Liver (tissue), 9 donors: ENCODE data around the gene ABCC5. TPM values are rescaled to one million over a fixed set of nuclear protein-coding genes. Genes with fewer than 3 reads are reported as not detected.
"Not testable (repeated sequence)": the region's sequence is repeated elsewhere in the genome, so short reads cannot be mapped to it uniquely, and the experiment has no call there.

Source experiments
- DNase-seq: peaks from one replicate; pipeline ENCODE4 v3.0.0-alpha.2; 2017; ENCODE audit warnings: low spot score
- H3K27ac ChIP-seq, 2 donors: one replicate each; pipeline ENCODE4 v1.7.0; 2013; ENCODE audit warnings: inconsistent platforms in 2 of 2, low read length in 2 of 2, control low read depth in 1 of 2, low read depth in 1 of 2, mild to moderate bottlenecking in 1 of 2
- H3K27me3 ChIP-seq, 4 donors: one replicate each; pipeline versions ENCODE4 v1.6.1 to v1.7.0; 2013; ENCODE audit warnings: low read length in 3 of 4, inconsistent platforms in 1 of 4, mild to moderate bottlenecking in 1 of 4, moderate library complexity in 1 of 4; ENCODE audit not compliant: control insufficient read depth in 4 of 4, insufficient read depth in 4 of 4
- H3K36me3 ChIP-seq, 4 donors: one replicate each; pipeline versions ENCODE4 v1.6.1 to v1.7.0; 2013; ENCODE audit warnings: low read length in 3 of 4, mild to moderate bottlenecking in 3 of 4, low read depth in 1 of 4, moderate library complexity in 1 of 4; ENCODE audit not compliant: control insufficient read depth in 4 of 4, insufficient read depth in 3 of 4
- H3K4me1 ChIP-seq, 4 donors: one replicate each; pipeline versions ENCODE4 v1.6.1 to v1.7.0; 2013; ENCODE audit warnings: low read length in 3 of 4, mild to moderate bottlenecking in 3 of 4, moderate library complexity in 1 of 4; ENCODE audit not compliant: control insufficient read depth in 4 of 4, insufficient read depth in 4 of 4
- H3K4me3 ChIP-seq, 3 donors: one replicate each; pipeline versions ENCODE4 v1.6.1 to v1.7.0; 2013; ENCODE audit warnings: low read length in 3 of 3, control low read depth in 1 of 3, low read depth in 1 of 3, mild to moderate bottlenecking in 1 of 3
- H3K9ac ChIP-seq, 2 donors: one replicate each; pipeline ENCODE4 v1.7.0; 2013; ENCODE audit warnings: low read length in 2 of 2, mild to moderate bottlenecking in 2 of 2, moderate library complexity in 2 of 2, control low read depth in 1 of 2, low read depth in 1 of 2
- H3K9me3 ChIP-seq, 4 donors: one replicate each; pipeline versions ENCODE4 v1.6.1 to v1.7.0; 2013; ENCODE audit warnings: low read length in 3 of 4; ENCODE audit not compliant: control insufficient read depth in 4 of 4
- EGR1 ChIP-seq, 2 donors: IDR thresholded peaks; 2 replicates each; pipeline ENCODE4 v1.6.1; 2016 to 2018; ENCODE audit warnings: antibody characterized with exemption in 2 of 2, low read depth in 2 of 2
- FOXA1 ChIP-seq: IDR thresholded peaks from 2 replicates; pipeline ENCODE4 v1.6.1; 2016; ENCODE audit warnings: antibody characterized with exemption
- HNF4A ChIP-seq, 2 donors: conservative IDR thresholded peaks; 2 replicates each; pipeline ENCODE4 v1.6.1; 2016; ENCODE audit warnings: antibody characterized with exemption in 2 of 2, mild to moderate bottlenecking in 2 of 2
- HNF4G ChIP-seq: IDR thresholded peaks from 2 replicates; pipeline ENCODE4 v1.6.1; 2016; ENCODE audit warnings: antibody characterized with exemption
- MAX ChIP-seq: IDR thresholded peaks from 2 replicates; pipeline ENCODE4 v1.6.1; 2016; ENCODE audit warnings: antibody characterized with exemption
- NR2F2 ChIP-seq: IDR thresholded peaks from 2 replicates; pipeline ENCODE4 v1.6.1; 2016; ENCODE audit warnings: antibody characterized with exemption
- RAD21 ChIP-seq, 2 donors: IDR thresholded peaks; 2 replicates each; pipeline ENCODE4 v1.6.1; 2016; ENCODE audit warnings: antibody characterized with exemption in 2 of 2, mild to moderate bottlenecking in 2 of 2
- RXRA ChIP-seq, 2 donors: IDR thresholded peaks; 2 replicates each; pipeline ENCODE4 v1.6.1; 2017 to 2018; ENCODE audit warnings: antibody characterized with exemption in 2 of 2, mild to moderate bottlenecking in 1 of 2
- SP1 ChIP-seq: IDR thresholded peaks from 2 replicates; pipeline ENCODE4 v1.6.1; 2018; ENCODE audit warnings: antibody characterized with exemption, mild to moderate bottlenecking
- YY1 ChIP-seq: IDR thresholded peaks from 2 replicates; pipeline ENCODE4 v1.6.1; 2016; ENCODE audit warnings: antibody characterized with exemption, mild to moderate bottlenecking
- ZBTB33 ChIP-seq: IDR thresholded peaks from 2 replicates; pipeline ENCODE4 v1.6.1; 2016; ENCODE audit warnings: antibody characterized with exemption
- WGBS: extraction: QIAGEN DNeasy Blood & Tissue Kit; methylation state at CpG from one replicate; pipeline ENCODE4 v1.1.7; 2013; 5-methylcytosine and 5-hydroxymethylcytosine counted together
- polyA plus RNA-seq, 2 donors: library from polyadenylated mRNA; stranded (reverse) in 1 of 2; unstranded in 1 of 2; fragments of 200-250 nt in 1 of 2; fragments of >200 nt in 1 of 2; fragmentation: Nextera tagmentation in 1 of 2; extraction: Ambion mirVana in 1 of 2; gene quantifications; one replicate each; pipeline versions ENCODE4 v1.2.1 to v1.2.3, GENCODE V29; 2013 to 2015
- total RNA-seq, 2 donors: library from RNA; depleted of rRNA; stranded (reverse); fragments of >200 nt; gene quantifications; one replicate each; pipeline ENCODE4 v1.2.3, GENCODE V29; 2014
- TF ChIP-seq, protein P1 (sequence below): fragments of 150-350 bp; IDR thresholded peaks from 2 replicates; pipeline ENCODE4 v1.5.1; 2017; ENCODE audit warnings: improper control_type of control experiment, low read depth, low read length; ENCODE audit not compliant: missing input control
- TF ChIP-seq, protein P2 (sequence below): IDR thresholded peaks from 2 replicates; pipeline ENCODE4 v1.6.1; 2016; ENCODE audit warnings: antibody characterized with exemption, mild to moderate bottlenecking
- donor health status: healthy.
- donor health status: healthy.
- donor health status: healthy.
- donor health status: healthy.
- donor health status: healthy.

Gene ABCC5
- total and polyA plus RNA-seq, 4 donors, result 2.8 to 35.7 (median 8.1) TPM

- DNase-seq, result no peak
- Histone ChIP-seq H3K27ac (no peak overlapping the region), H3K9me3 (no peaks in the 10 kb centered on the region), H3K4me3 (no peak overlapping the region), H3K4me1 (no peaks in the 10 kb centered on the region), H3K9ac (no peak overlapping the region), H3K27me3 (no peaks in the 10 kb centered on the region), H3K36me3 (no peaks in the 10 kb centered on the region)
- WGBS, result 65% methylated on average over 2 of the region's 2 CpGs
- TF ChIP-seq HNF4A (conservative IDR thresholded peaks at IDR 0.05) (no peak), SP1 (no peak), HNF4G (no peak), YY1 (no peak), FOXA1 (no peak), MAX (no peak), EGR1 (IDR thresholded peaks at IDR 0.05; ENCODE audit: low read depth in 2 of 2) (no peak), ZBTB33 (no peak), RXRA (IDR thresholded peaks at IDR 0.05) (no peak), RAD21 (IDR thresholded peaks at IDR 0.05) (no peak), NR2F2 (no peak)
- TF ChIP-seq, protein P1, sequence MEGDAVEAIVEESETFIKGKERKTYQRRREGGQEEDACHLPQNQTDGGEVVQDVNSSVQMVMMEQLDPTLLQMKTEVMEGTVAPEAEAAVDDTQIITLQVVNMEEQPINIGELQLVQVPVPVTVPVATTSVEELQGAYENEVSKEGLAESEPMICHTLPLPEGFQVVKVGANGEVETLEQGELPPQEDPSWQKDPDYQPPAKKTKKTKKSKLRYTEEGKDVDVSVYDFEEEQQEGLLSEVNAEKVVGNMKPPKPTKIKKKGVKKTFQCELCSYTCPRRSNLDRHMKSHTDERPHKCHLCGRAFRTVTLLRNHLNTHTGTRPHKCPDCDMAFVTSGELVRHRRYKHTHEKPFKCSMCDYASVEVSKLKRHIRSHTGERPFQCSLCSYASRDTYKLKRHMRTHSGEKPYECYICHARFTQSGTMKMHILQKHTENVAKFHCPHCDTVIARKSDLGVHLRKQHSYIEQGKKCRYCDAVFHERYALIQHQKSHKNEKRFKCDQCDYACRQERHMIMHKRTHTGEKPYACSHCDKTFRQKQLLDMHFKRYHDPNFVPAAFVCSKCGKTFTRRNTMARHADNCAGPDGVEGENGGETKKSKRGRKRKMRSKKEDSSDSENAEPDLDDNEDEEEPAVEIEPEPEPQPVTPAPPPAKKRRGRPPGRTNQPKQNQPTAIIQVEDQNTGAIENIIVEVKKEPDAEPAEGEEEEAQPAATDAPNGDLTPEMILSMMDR, result no peak
- TF ChIP-seq, protein P2, sequence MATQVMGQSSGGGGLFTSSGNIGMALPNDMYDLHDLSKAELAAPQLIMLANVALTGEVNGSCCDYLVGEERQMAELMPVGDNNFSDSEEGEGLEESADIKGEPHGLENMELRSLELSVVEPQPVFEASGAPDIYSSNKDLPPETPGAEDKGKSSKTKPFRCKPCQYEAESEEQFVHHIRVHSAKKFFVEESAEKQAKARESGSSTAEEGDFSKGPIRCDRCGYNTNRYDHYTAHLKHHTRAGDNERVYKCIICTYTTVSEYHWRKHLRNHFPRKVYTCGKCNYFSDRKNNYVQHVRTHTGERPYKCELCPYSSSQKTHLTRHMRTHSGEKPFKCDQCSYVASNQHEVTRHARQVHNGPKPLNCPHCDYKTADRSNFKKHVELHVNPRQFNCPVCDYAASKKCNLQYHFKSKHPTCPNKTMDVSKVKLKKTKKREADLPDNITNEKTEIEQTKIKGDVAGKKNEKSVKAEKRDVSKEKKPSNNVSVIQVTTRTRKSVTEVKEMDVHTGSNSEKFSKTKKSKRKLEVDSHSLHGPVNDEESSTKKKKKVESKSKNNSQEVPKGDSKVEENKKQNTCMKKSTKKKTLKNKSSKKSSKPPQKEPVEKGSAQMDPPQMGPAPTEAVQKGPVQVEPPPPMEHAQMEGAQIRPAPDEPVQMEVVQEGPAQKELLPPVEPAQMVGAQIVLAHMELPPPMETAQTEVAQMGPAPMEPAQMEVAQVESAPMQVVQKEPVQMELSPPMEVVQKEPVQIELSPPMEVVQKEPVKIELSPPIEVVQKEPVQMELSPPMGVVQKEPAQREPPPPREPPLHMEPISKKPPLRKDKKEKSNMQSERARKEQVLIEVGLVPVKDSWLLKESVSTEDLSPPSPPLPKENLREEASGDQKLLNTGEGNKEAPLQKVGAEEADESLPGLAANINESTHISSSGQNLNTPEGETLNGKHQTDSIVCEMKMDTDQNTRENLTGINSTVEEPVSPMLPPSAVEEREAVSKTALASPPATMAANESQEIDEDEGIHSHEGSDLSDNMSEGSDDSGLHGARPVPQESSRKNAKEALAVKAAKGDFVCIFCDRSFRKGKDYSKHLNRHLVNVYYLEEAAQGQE, result no peak
Measured at GRCh38 chr3:184029443-184029842, 11.8 kb upstream of the ABCC5 start.

GRCh38 chr3:184028275-184028890 is 10.7 kb upstream of the ABCC5 start:
- H3K4me1 ChIP-seq, H3K27me3 ChIP-seq, H3K36me3 ChIP-seq, H3K9me3 ChIP-seq, H3K4me3 ChIP-seq, DNase-seq, H3K9ac ChIP-seq, H3K27ac ChIP-seq: not testable (repeated sequence)
- WGBS, result 94% methylated on average over 1 of the region's 1 CpG

DNA sequence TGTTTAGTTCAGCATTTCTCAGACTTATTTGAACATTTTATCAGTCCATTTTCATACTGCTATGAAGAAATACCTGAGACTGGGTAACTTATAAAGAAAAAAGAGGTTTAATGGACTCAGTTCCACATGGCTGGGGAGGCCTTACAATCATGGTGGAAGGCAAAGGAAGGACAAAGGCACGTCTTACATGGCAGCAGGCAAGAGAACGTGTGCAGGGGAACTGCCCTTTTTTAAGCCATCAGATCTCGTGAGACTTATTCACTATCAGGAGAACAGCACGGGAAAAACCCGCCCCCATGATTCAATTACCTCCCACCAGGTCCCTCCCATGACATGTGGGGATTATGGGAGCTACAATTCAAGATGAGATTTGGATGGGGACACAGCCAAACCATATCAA is 7.6 kb upstream of the ABCC5 start:
- not testable (repeated sequence) for DNase-seq, H3K36me3 ChIP-seq, H3K9me3 ChIP-seq, H3K9ac ChIP-seq, H3K27me3 ChIP-seq, H3K27ac ChIP-seq, H3K4me1 ChIP-seq, H3K4me3 ChIP-seq
- 78% methylated on average over 5 of the region's 5 CpGs for WGBS
